ENCODE results near the gene NELL2. TPM values are rescaled to one million over a fixed set of nuclear protein-coding genes. Genes with fewer than 3 reads are reported as not detected.

NELL2 gene
- total RNA-seq, 1 experiment from 2014 or later, result 0.80 TPM

DNA sequence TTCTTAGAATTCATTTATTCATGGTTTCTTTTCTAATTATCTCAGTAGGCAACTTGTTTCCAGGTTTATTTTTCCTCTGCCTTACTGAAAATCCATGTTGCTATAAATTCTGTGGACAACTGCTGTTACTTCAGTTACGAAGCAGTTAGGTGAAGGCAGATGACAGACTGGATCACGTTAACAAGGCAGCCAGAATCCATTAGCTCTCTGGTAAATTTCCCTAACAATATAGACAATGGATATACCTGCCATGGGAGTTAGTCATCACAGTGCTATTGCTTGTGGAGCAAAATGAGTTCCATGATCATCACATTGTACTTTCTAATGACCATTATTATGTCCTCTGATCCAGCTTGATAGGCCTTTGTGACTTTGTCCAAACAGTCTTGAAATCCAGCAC is 291.5 kb downstream of the NELL2 start:
- Histone ChIP-seq H3K27ac (ENCODE audit: low read length) (no peak overlapping the region), H3K4me2 (ENCODE audit: low read length) (no peak overlapping the region), H3K4me3 (ENCODE audit: low read length) (no peak overlapping the region), H2AFZ (ENCODE audit: low read length) (no peak overlapping the region), H3K9me2 (replicated peaks; ENCODE audit: low read length) (no peaks in the 10 kb centered on the region), H3K4me1 (ENCODE audit: insufficient read depth, low read length) (no peaks in the 10 kb centered on the region), H3K79me2 (ENCODE audit: low read length) (no peaks in the 10 kb centered on the region), H3K36me3 (ENCODE audit: low read depth, low read length) (no peaks in the 10 kb centered on the region), H3K27me3 (ENCODE audit: low read length) (no peaks in the 10 kb centered on the region), H3K9me3 (ENCODE audit: low read length) (no peaks in the 10 kb centered on the region), H4K20me1 (ENCODE audit: low read length) (no peaks in the 10 kb centered on the region), H3K9ac (ENCODE audit: low read length) (no peak overlapping the region), H3F3A (ENCODE audit: low read length, unreplicated experiment) (no peaks in the 10 kb centered on the region)
- ChIA-PET CTCF (no interaction called here), POLR2A (ENCODE audit: unreplicated experiment) (interaction anchor here (0.6 kb wide), 1 partner anchor 12 kb away, joined by 4 read pairs; no protein-coding TSS in a partner anchor)
- no peak for TF ChIP-seq EZH2 (IDR thresholded peaks at IDR 0.05; ENCODE audit: low read length, unreplicated experiment)
- TF ChIP-seq, protein P1, sequence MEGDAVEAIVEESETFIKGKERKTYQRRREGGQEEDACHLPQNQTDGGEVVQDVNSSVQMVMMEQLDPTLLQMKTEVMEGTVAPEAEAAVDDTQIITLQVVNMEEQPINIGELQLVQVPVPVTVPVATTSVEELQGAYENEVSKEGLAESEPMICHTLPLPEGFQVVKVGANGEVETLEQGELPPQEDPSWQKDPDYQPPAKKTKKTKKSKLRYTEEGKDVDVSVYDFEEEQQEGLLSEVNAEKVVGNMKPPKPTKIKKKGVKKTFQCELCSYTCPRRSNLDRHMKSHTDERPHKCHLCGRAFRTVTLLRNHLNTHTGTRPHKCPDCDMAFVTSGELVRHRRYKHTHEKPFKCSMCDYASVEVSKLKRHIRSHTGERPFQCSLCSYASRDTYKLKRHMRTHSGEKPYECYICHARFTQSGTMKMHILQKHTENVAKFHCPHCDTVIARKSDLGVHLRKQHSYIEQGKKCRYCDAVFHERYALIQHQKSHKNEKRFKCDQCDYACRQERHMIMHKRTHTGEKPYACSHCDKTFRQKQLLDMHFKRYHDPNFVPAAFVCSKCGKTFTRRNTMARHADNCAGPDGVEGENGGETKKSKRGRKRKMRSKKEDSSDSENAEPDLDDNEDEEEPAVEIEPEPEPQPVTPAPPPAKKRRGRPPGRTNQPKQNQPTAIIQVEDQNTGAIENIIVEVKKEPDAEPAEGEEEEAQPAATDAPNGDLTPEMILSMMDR (conservative IDR thresholded peaks at IDR 0.05; ENCODE audit: low read depth, low read length), result no peak
- TF ChIP-seq EZH2phosphoT487 (IDR thresholded peaks at IDR 0.05; ENCODE audit: borderline replicate concordance, low read length), result no peak
- no TSS peak for BruUV-seq (replicated peaks)
- DNase-seq, result no peak
- intact Hi-C loops (cut with micrococcal nuclease), result no loop called here
- no peak for ATAC-seq

DNA sequence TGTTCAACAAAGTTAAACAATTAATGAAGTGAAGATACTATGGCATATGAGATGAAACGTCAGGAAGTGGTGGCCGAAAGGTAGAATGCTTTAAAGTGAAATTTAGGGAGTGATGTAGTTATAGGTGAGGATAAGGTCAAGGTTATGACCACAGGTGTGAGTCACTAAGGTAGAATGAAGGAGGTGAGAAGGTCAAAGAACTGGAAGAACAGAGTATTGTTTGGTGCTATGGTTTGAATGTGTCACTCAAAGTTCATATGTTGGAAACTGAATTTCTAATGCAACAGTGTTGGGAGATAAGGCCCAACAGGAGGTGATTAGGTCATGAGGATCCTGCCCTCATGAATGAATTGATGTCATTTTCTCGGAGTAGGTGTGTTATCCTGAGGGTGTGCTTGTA is 293.6 kb downstream of the NELL2 start:
- H3K4me2 ChIP-seq (ENCODE audit: low read length), result no peak overlapping the region
- POLR2A ChIA-PET (ENCODE audit: unreplicated experiment), result no interaction called here
- intact Hi-C loops (cut with micrococcal nuclease), result no loop called here

DNA sequence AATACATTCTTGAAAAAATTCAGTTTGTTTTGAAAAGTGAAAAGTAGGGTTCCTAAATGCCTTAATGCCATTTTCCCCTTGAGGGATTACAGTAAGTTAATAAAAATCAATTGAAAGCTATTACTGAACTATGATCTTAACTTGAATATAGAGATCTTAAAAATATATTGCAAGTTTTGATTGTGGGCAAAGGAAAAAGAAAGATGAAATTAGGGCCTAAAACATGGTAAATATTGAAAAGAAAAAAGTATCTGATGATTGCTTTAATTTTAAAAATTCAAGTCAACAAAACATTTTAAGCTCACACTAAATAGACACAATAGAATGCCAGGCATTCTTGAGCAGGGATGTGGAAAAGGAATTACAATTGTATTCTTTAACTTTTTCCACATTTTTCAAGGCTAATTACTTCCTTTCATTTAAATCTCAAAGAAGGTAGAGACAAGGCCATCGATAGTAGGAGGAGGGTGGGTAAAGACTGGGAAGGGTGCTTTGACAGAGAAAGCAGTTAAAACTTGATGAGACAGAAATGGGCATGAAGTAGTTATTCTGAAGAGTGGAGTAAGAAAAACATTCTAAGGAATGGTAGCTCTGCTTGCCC is 294.4 kb downstream of the NELL2 start:
- DNase-seq (no peak), ATAC-seq (no peak)
- Histone ChIP-seq H2AFZ (ENCODE audit: low read length) (no peak overlapping the region), H3K9ac (ENCODE audit: low read length) (no peak overlapping the region), H3K4me1 (ENCODE audit: insufficient read depth, low read length) (no peaks in the 10 kb centered on the region), H3K27me3 (ENCODE audit: low read length) (no peaks in the 10 kb centered on the region), H3K4me3 (ENCODE audit: low read length) (no peak overlapping the region), H3K36me3 (ENCODE audit: low read depth, low read length) (no peaks in the 10 kb centered on the region), H3K79me2 (ENCODE audit: low read length) (no peaks in the 10 kb centered on the region), H3F3A (ENCODE audit: low read length, unreplicated experiment) (no peaks in the 10 kb centered on the region), H3K9me2 (replicated peaks; ENCODE audit: low read length) (no peaks in the 10 kb centered on the region), H3K27ac (ENCODE audit: low read length) (no peak overlapping the region), H3K4me2 (ENCODE audit: low read length) (no peak overlapping the region), H3K9me3 (ENCODE audit: low read length) (no peaks in the 10 kb centered on the region), H4K20me1 (ENCODE audit: low read length) (no peaks in the 10 kb centered on the region)
- POLR2A ChIA-PET (ENCODE audit: unreplicated experiment), result no interaction called here
- BruUV-seq (replicated peaks), result no TSS peak
- TF ChIP-seq EZH2 (IDR thresholded peaks at IDR 0.05; ENCODE audit: low read length, unreplicated experiment) (no peak), EZH2phosphoT487 (IDR thresholded peaks at IDR 0.05; ENCODE audit: borderline replicate concordance, low read length) (no peak)
- TF ChIP-seq, protein P1 (conservative IDR thresholded peaks at IDR 0.05; ENCODE audit: low read depth, low read length), result no peak
- intact Hi-C loops (cut with micrococcal nuclease), result no loop called here
- CTCF ChIA-PET, result no interaction called here

More for the DNA sequence above, 293.6 kb downstream of the NELL2 start:
- no peaks in the 10 kb centered on the region for H3F3A ChIP-seq (ENCODE audit: low read length, unreplicated experiment)
- ATAC-seq (no peak), DNase-seq (no peak)
- no TSS peak for BruUV-seq (replicated peaks)
- no peaks in the 10 kb centered on the region for H3K9me2 ChIP-seq (replicated peaks; ENCODE audit: low read length)
- no peaks in the 10 kb centered on the region for H3K4me1 ChIP-seq (ENCODE audit: insufficient read depth, low read length)
- H3K36me3 ChIP-seq (ENCODE audit: low read depth, low read length), result no peaks in the 10 kb centered on the region
- no peak overlapping the region for H3K9ac ChIP-seq (ENCODE audit: low read length)
- TF ChIP-seq EZH2 (IDR thresholded peaks at IDR 0.05; ENCODE audit: low read length, unreplicated experiment) (no peak), EZH2phosphoT487 (IDR thresholded peaks at IDR 0.05; ENCODE audit: borderline replicate concordance, low read length) (no peak)
- TF ChIP-seq, protein P1 (conservative IDR thresholded peaks at IDR 0.05; ENCODE audit: low read depth, low read length), result no peak
- no peak overlapping the region for H3K4me3 ChIP-seq (ENCODE audit: low read length)
- no peaks in the 10 kb centered on the region for H4K20me1 ChIP-seq (ENCODE audit: low read length)
- H3K27me3 ChIP-seq (ENCODE audit: low read length), result no peaks in the 10 kb centered on the region
- no peaks in the 10 kb centered on the region for H3K79me2 ChIP-seq (ENCODE audit: low read length)
- CTCF ChIA-PET, result no interaction called here
- no peaks in the 10 kb centered on the region for H3K9me3 ChIP-seq (ENCODE audit: low read length)
- H2AFZ ChIP-seq (ENCODE audit: low read length), result no peak overlapping the region
- no peak overlapping the region for H3K27ac ChIP-seq (ENCODE audit: low read length)
